Keratinocyte (primary cell): ENCODE results near the gene ATXN10. TPM values are rescaled to one million over a fixed set of nuclear protein-coding genes. Genes with fewer than 3 reads are reported as not detected.

ENCODE experiments used
- DNase-seq: peaks from one replicate; pipeline ENCODE4 v3.0.0-alpha.2; 2011; ENCODE audit warnings: low read depth, missing footprints, low spot score
- FAIRE-seq: peaks from 2 replicates; lab custom pipeline; 2011; peaks lifted over from hg19 to GRCh38; lab: Jason Lieb, UNC
- H2AFZ ChIP-seq: 2 replicates; pipeline ENCODE4 v1.6.0; 2012; ENCODE audit warnings: low read length, control low read depth, inconsistent platforms; ENCODE audit not compliant: control insufficient read depth
- H3K27ac ChIP-seq: 2 replicates; pipeline ENCODE4 v1.5.1; 2011; ENCODE audit warnings: low read length; ENCODE audit not compliant: control insufficient read depth, insufficient read depth
- H3K27me3 ChIP-seq: 3 replicates; pipeline ENCODE4 v1.6.0; 2011; ENCODE audit warnings: low read length; ENCODE audit not compliant: control insufficient read depth, insufficient read depth; ENCODE audit errors: extremely low read depth
- H3K36me3 ChIP-seq, 2 experiments: 2 replicates in 1 of 2; 3 replicates in 1 of 2; pipeline ENCODE4 v1.5.1; 2011; ENCODE audit warnings: low read length in 2 of 2, mild to moderate bottlenecking in 1 of 2; ENCODE audit not compliant: control insufficient read depth in 2 of 2, insufficient read depth in 2 of 2; ENCODE audit errors: extremely low read depth in 1 of 2
- H3K4me1 ChIP-seq: 3 replicates; pipeline ENCODE4 v1.5.1; 2011; ENCODE audit warnings: low read length; ENCODE audit not compliant: control insufficient read depth, insufficient read depth; ENCODE audit errors: extremely low read depth
- H3K4me2 ChIP-seq: 3 replicates; pipeline ENCODE4 v1.6.0; 2011; ENCODE audit warnings: low read depth, low read length; ENCODE audit not compliant: control insufficient read depth, insufficient read depth; ENCODE audit errors: extremely low read depth
- H3K4me3 ChIP-seq, 3 experiments: fragments of 200-600 bp in 1 of 3; sonication (generic) in 1 of 3; 2 replicates in 2 of 3; 3 replicates in 1 of 3; pipeline ENCODE4 v1.5.1; 2011 to 2016; ENCODE audit warnings: low read length in 3 of 3, mild to moderate bottlenecking in 3 of 3, control low read depth in 2 of 3, inconsistent platforms in 1 of 3, low read depth in 1 of 3, mixed read lengths in 1 of 3, mixed run types in 1 of 3, moderate library complexity in 1 of 3; ENCODE audit not compliant: control insufficient read depth in 2 of 3, insufficient read depth in 2 of 3; ENCODE audit errors: extremely low read depth in 1 of 3
- H3K79me2 ChIP-seq: 2 replicates; pipeline ENCODE4 v1.6.0; 2012; ENCODE audit warnings: low read length; ENCODE audit not compliant: control insufficient read depth, insufficient read depth
- H3K9ac ChIP-seq: 3 replicates; pipeline ENCODE4 v1.6.0; 2011; ENCODE audit warnings: low read length; ENCODE audit not compliant: control insufficient read depth, insufficient read depth; ENCODE audit errors: extremely low read depth
- H3K9me1 ChIP-seq: 3 replicates; pipeline ENCODE4 v1.6.0; 2011; ENCODE audit warnings: low read length; ENCODE audit not compliant: control insufficient read depth, insufficient read depth; ENCODE audit errors: extremely low read depth
- H3K9me3 ChIP-seq: 2 replicates; pipeline ENCODE4 v1.5.1; 2012; ENCODE audit warnings: low read depth, low read length; ENCODE audit not compliant: control insufficient read depth
- H4K20me1 ChIP-seq: 3 replicates; pipeline ENCODE4 v1.6.0; 2011; ENCODE audit warnings: low read length; ENCODE audit not compliant: control insufficient read depth, insufficient read depth; ENCODE audit errors: extremely low read depth
- EZH2 ChIP-seq: IDR thresholded peaks from one replicate; pipeline ENCODE4 v1.6.1; 2012; ENCODE audit warnings: inconsistent platforms, mild to moderate bottlenecking, low read length, moderate library complexity
- dilution Hi-C: fragments of 300-500 bp; cut with MboI; formaldehyde crosslinking; loops from one replicate; pipeline ENCODE4 v1.7.0; 2020; ENCODE audit warnings: low sequenced_read_pairs; ENCODE audit not compliant: extremely low pct_ligation_motif_present
- polyA plus RNA-seq, 5 experiments: library from polyadenylated mRNA; depleted of rRNA in 3 of 5; stranded (reverse) in 3 of 5; stranded (forward) in 1 of 5; unstranded in 1 of 5; fragments of >200 nt; gene quantifications; 1 replicate in 1 of 5; 2 replicates in 3 of 5; 3 replicates in 1 of 5; pipeline versions ENCODE4 v1.2.1 to v1.2.3, GENCODE V29; 2011 to 2012; ENCODE audit warnings: missing spikeins in 2 of 5, low read depth in 1 of 5, low replicate concordance in 1 of 5
- TF ChIP-seq, protein P1 (sequence below), 3 experiments: IDR thresholded peaks in 1 of 3; conservative IDR thresholded peaks in 1 of 3; optimal IDR thresholded peaks in 1 of 3; 2 replicates in 2 of 3; 3 replicates in 1 of 3; pipeline versions ENCODE3 to v1.5.1; 2011; ENCODE audit warnings: low read length in 3 of 3, mild to moderate bottlenecking in 3 of 3, moderate library complexity in 2 of 3, control low read depth in 1 of 3, inconsistent platforms in 1 of 3; ENCODE audit not compliant: insufficient read depth in 2 of 3; ENCODE audit errors: extremely low read depth in 1 of 3

ATXN10 gene
- polyA plus RNA-seq, 1 donor (not counting 4 experiments of a cell fraction or from before 2014, with no cell fraction given) = 276 TPM

DNA sequence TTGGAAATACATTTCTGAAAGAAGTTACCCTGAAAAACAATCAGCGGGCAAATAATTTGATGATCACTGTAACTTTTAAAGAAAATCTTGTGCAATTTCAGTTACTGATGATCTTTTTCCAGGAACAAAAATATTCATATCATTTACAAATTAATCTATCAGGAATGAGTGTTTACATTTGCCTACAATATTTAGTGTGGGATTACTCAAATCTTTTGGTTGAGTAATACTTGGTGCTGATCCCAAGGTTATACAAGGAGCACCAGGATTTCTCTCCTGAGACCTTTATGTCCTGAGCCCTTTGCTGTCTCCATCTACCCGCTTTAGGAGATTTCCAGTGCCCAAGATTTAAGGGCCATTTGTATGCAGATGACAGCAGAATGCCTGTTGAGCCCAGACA is 116.1 kb downstream of the ATXN10 start:
- DNase-seq = no peak
- Histone ChIP-seq H3K27ac (no peak overlapping the region), H3K27me3 (no peaks in the 10 kb centered on the region), H3K9ac (no peak overlapping the region), H2AFZ (no peak overlapping the region), H3K4me3 (no peak overlapping the region), H3K4me1 (peaks cover 16% of the 10 kb centered on the region), H3K79me2 (peaks cover 5% of the 10 kb centered on the region), H4K20me1 (no peaks in the 10 kb centered on the region), H3K9me3 (no peaks in the 10 kb centered on the region), H3K36me3 (peaks cover 0 to 3% of the 10 kb centered on the region in 2 experiments), H3K9me1 (no peaks in the 10 kb centered on the region), H3K4me2 (no peak overlapping the region)
- dilution Hi-C loops = no loop called here
- FAIRE-seq = no peak
- TF ChIP-seq, protein P1, sequence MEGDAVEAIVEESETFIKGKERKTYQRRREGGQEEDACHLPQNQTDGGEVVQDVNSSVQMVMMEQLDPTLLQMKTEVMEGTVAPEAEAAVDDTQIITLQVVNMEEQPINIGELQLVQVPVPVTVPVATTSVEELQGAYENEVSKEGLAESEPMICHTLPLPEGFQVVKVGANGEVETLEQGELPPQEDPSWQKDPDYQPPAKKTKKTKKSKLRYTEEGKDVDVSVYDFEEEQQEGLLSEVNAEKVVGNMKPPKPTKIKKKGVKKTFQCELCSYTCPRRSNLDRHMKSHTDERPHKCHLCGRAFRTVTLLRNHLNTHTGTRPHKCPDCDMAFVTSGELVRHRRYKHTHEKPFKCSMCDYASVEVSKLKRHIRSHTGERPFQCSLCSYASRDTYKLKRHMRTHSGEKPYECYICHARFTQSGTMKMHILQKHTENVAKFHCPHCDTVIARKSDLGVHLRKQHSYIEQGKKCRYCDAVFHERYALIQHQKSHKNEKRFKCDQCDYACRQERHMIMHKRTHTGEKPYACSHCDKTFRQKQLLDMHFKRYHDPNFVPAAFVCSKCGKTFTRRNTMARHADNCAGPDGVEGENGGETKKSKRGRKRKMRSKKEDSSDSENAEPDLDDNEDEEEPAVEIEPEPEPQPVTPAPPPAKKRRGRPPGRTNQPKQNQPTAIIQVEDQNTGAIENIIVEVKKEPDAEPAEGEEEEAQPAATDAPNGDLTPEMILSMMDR (optimal IDR thresholded peaks at IDR 0.05 in 1 of 3, IDR thresholded peaks at IDR 0.05 in 1 of 3, conservative IDR thresholded peaks at IDR 0.05 in 1 of 3; ENCODE audit: extremely low read depth in 1 of 3, insufficient read depth in 2 of 3, low read length in 3 of 3) = no peak
- no peak for TF ChIP-seq EZH2

DNA sequence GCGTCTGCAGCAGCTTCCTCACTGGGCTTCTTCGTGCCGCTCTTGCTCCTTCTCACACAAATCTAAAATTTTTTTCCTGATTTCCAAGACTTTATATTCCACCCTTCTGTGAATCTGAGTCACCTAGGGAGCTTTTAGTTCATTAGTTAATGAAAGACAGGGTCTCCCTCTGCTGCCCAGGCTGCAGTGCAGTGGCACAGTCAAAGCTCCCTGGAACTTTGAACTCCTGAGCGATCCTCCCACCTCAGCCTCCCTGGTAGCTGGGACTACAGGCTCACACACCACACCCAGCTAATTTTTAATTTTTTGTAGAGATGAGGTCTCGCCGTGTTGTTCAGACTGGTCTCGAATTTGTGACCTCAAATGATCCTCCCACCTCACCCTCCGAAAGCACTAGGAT is 116.9 kb downstream of the ATXN10 start:
- Histone ChIP-seq H2AFZ (no peak overlapping the region), H3K79me2 (peaks cover 5% of the 10 kb centered on the region), H3K9me3 (no peaks in the 10 kb centered on the region), H3K4me2 (no peak overlapping the region), H3K4me1 (peaks cover 16% of the 10 kb centered on the region), H3K4me3 (no peak overlapping the region), H3K9ac (no peak overlapping the region), H3K27ac (no peak overlapping the region), H3K36me3 (peaks cover 4 to 5% of the 10 kb centered on the region in 2 experiments), H3K9me1 (no peaks in the 10 kb centered on the region), H3K27me3 (no peaks in the 10 kb centered on the region), H4K20me1 (no peaks in the 10 kb centered on the region)
- no peak for TF ChIP-seq EZH2
- TF ChIP-seq, protein P1 (optimal IDR thresholded peaks at IDR 0.05 in 1 of 3, IDR thresholded peaks at IDR 0.05 in 1 of 3, conservative IDR thresholded peaks at IDR 0.05 in 1 of 3; ENCODE audit: extremely low read depth in 1 of 3, insufficient read depth in 2 of 3, low read length in 3 of 3) = no peak
- dilution Hi-C loops = no loop called here
- DNase-seq (no peak), FAIRE-seq (no peak)
